C4-2B (cell line): ENCODE measurements around the gene IL17RD.

ENCODE experiments used
- ZFX ChIP-seq: fragments of 450-650 bp; IDR thresholded peaks from 2 replicates; pipeline ENCODE4 v1.6.1; 2017
- TF ChIP-seq, protein P1 (sequence below): fragments of 450-650 bp; conservative IDR thresholded peaks from 2 replicates; pipeline ENCODE4 v1.5.1; 2017; ENCODE audit warnings: mild to moderate bottlenecking

DNA sequence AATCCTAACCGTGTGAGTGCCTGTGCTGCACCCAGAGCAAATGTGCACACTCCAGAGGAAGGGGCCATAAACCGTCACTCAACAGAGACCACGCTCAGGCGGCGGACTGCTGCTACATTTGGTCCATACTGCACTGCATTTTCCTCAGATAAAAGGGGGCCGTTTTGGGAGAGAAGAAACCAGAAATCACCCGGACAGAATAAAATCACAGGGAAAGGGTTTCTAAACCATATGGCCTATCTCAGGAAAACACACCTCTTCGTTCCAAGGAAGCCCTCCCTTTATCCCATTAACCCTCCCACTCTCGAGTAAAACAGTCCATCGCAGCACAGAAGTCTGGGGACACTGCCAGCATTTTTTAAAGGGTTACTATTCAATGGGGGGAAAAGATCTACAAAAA, 7.6 kb downstream of the IL17RD start:
- TF ChIP-seq, protein P1, sequence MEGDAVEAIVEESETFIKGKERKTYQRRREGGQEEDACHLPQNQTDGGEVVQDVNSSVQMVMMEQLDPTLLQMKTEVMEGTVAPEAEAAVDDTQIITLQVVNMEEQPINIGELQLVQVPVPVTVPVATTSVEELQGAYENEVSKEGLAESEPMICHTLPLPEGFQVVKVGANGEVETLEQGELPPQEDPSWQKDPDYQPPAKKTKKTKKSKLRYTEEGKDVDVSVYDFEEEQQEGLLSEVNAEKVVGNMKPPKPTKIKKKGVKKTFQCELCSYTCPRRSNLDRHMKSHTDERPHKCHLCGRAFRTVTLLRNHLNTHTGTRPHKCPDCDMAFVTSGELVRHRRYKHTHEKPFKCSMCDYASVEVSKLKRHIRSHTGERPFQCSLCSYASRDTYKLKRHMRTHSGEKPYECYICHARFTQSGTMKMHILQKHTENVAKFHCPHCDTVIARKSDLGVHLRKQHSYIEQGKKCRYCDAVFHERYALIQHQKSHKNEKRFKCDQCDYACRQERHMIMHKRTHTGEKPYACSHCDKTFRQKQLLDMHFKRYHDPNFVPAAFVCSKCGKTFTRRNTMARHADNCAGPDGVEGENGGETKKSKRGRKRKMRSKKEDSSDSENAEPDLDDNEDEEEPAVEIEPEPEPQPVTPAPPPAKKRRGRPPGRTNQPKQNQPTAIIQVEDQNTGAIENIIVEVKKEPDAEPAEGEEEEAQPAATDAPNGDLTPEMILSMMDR, result no peak
- no peak for TF ChIP-seq ZFX
